Measurements from ENCODE around the gene OR5B12. TPM values are rescaled to one million over a fixed set of nuclear protein-coding genes. Genes with fewer than 3 reads are reported as not detected.

The OR5B12 gene
- total and polyA plus RNA-seq, 2 of the 4 experiments (the other 2 are of a cell fraction): not detected

DNA sequence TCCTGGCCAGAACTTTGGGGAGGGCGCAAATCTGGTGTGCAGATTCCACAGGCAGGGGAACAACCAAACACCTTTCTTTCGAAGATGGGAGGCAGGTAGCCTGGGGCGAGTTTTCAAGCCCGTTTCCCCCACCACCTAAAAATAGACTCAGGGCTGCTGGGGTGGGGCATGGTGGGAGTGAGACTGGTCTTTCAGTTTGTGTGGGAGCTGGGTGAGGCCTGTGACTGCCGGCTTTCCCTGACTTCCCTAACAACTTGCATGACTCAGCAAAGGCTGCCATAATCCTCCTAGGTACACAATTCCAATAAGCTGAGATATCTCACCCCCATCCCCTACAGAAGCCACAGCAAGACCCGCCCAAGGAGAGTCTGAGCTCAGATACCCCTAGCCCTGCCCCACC, 4.3 kb upstream of the OR5B12 start:
- Histone ChIP-seq H3K4ac (ENCODE audit: low read depth, low read length) (no peak overlapping the region), H3K79me1 (ENCODE audit: low read depth in 1 of 2, low read length in 2 of 2) (no peaks in the 10 kb centered on the region), H3K36me3 (ENCODE audit: control insufficient read depth, insufficient read depth, low read length) (no peaks in the 10 kb centered on the region), H2AK5ac (ENCODE audit: low read depth, low read length) (no peak overlapping the region), H2AK9ac (replicated peaks; ENCODE audit: low read depth, low read length, poor library complexity) (no peak overlapping the region), H3K9ac (ENCODE audit: low read depth, low read length) (no peak overlapping the region), H2BK5ac (ENCODE audit: low read depth, low read length, poor library complexity, severe bottlenecking) (no peak overlapping the region), H3K9me3 (ENCODE audit: control insufficient read depth, insufficient read depth, low read length) (peaks cover 8% of the 10 kb centered on the region), H3K56ac (ENCODE audit: extremely low read depth, insufficient read depth, low read length) (no peak overlapping the region), H2BK20ac (ENCODE audit: low read depth, low read length) (no peak overlapping the region), H3K14ac (replicated peaks; ENCODE audit: low read depth, low read length) (no peak overlapping the region), H3K4me1 (ENCODE audit: control insufficient read depth, insufficient read depth, low read length) (no peaks in the 10 kb centered on the region), H2AFZ (replicated peaks; ENCODE audit: low read length, poor library complexity) (peak overlapping the region; percentile 61), H3K4me2 (ENCODE audit: low read depth, low read length) (no peak overlapping the region), H3K23ac (ENCODE audit: low read depth, low read length) (no peak overlapping the region), H3K18ac (ENCODE audit: low read depth, low read length) (no peak overlapping the region), H3K27ac (ENCODE audit: insufficient read depth, low read length) (no peak overlapping the region), H2BK15ac (ENCODE audit: low read depth, low read length) (no peak overlapping the region), H3K27me3 (ENCODE audit: control insufficient read depth, insufficient read depth, low read length) (no peaks in the 10 kb centered on the region), H2BK120ac (ENCODE audit: low read depth, low read length) (no peak overlapping the region), H3K9me1 (ENCODE audit: insufficient read depth, low read length) (no peaks in the 10 kb centered on the region), H3K4me3 (ENCODE audit: insufficient read depth, low read depth, low read length) (no peak overlapping the region), H4K20me1 (ENCODE audit: insufficient read depth, low read length) (no peaks in the 10 kb centered on the region), H4K8ac (ENCODE audit: low read depth in 2 of 2, low read length in 2 of 2) (no peak overlapping the region), H4K91ac (ENCODE audit: insufficient read depth, low read depth, low read length) (no peak overlapping the region), H4K5ac (ENCODE audit: low read depth, low read length) (no peak overlapping the region)
- WGBS, 2 experiments (ENCODE audit: extremely low coverage in 2 of 2, insufficient read length in 1 of 2): no CpG with 5 or more reads among the region's 6 CpGs
- ChIA-PET CTCF (interaction anchor here (0.6 kb wide), 1 partner anchor 26 kb away, joined by 4 read pairs; no protein-coding TSS in a partner anchor), POLR2A (ENCODE audit: unreplicated experiment) (no interaction called here)
- dilution Hi-C loops (cut with HindIII; ENCODE audit: low sequenced_read_pairs, unreplicated experiment) (no loop called here), intact Hi-C loops (cut with micrococcal nuclease) (no loop called here), in situ Hi-C loops (cut with MboI; ENCODE audit: low sequenced_read_pairs) (no loop called here)
- TF ChIP-seq NFE2L2 (IDR thresholded peaks at IDR 0.05; ENCODE audit: low read depth, low read length) (peak; percentile 56; the same call in 1 of the 2 replicates), POLR2A (IDR thresholded peaks at IDR 0.05; ENCODE audit: low read depth, low read length) (no peak)
- no peak for ATAC-seq (ENCODE audit: low read depth)
- no peak for DNase-seq
- no TSS peak for BruUV-seq (replicated peaks)

All from IMR-90 (cell line).